ENCODE results near the gene PTX3.

PTX3 gene

DNA sequence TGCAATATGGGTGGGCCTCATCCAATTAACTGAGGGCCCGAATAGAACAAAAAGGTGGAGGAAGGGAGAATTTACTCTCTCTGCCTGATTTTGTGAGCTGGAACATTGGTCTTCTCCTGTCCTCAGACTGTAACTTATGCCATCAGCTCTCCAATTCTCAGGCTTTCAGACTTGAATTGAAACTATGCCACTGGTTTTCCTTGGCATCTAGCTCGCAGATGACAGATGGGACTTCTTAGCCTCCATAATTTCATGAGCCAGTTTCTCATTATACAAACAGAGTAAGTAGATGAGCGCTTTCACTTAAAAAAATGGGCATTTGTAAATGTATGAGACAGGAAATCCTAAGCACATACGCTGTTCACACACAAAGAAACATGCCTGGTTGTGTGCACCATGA lies 8.7 kb upstream of the PTX3 start:
- no peak for DNase-seq

DNA sequence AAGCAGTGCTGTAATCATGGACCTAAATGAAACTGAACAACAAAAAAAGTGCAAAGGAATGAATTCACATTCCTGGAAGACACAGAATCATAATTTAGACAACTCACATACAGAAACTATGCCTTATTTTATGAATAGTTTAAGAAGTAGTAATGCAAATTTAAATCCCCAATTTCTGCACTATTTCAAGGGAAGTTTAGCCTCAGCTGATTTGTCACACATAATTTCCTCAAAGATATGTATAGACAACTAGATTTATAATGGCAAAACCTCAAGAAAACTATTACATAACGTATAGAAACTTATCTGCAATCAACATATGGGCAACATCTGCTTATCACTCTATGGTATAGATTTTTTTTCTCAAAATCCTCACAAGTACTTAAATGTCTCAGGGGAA lies 7.8 kb upstream of the PTX3 start:
- no peak for DNase-seq

DNA sequence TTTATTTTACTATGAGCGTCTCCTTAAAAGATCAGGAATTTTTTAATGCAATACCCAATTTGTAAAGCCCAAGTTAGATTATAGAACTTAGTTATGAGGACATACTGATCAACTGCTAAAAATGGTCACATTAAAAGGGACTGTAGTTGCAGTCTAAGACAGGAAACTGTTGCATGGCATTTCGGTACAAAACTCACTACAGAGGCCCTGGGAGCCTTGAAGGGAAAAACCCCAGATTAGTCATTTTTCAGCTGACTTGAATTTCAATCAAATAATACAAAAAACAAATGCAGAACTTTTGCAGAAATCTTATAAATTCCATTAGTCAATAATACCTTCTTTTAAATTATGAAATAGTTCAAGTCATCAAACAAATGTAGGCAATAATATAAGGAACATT lies 6.9 kb upstream of the PTX3 start:
- no peak for DNase-seq

DNA sequence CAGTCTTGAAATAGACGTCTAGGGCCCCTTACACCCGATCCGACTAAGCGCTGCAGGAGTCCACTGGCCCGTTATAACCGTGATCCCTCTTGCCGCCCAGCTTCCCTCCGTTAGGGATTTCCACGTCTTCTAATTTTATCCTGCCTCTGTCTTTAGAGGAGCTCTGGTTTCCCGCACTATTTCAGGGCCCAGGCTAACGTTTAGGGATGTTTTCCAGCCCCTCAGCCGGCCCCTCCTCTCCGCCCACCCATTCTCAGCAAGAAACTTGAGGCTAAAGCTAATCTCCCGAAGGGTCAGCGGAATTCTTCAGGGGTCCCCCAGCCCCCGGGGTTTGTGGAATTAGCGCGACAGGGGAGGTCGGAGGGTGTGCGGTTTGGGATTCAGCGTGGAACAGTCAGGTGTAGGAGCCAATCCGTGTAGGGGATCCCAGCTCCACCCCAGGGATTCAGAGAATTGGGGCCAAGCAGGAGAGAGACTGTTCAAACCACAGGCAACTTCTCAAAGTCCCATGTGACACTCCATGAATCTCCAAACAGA lies 1.6 kb downstream of the PTX3 start:
- no peak for DNase-seq

DNA sequence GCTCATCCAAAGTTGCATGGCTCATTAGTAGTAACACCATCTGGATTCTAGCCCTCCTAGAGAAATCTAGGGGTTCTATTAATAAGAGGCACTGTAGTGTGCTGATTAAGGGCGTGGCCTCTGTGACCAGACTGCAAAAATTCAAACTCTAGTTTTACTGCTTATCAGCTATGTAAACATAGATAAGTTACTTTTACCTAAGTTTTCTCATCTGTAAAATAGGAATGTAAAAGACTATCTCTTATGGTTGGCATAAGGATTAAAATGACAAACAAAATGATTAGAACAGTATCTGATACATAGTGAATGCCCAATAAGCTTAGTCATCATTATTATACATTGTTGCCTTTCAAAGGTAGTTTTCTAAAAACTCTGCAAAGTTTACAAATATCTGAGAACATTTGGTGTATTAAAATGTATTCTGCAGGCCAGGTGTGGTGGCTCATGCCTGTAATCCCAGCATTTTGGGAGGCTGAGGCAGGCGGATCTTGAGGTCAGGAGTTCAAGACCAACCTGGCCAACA lies 4.5 kb downstream of the PTX3 start:
- DNase-seq: no peak

DNA sequence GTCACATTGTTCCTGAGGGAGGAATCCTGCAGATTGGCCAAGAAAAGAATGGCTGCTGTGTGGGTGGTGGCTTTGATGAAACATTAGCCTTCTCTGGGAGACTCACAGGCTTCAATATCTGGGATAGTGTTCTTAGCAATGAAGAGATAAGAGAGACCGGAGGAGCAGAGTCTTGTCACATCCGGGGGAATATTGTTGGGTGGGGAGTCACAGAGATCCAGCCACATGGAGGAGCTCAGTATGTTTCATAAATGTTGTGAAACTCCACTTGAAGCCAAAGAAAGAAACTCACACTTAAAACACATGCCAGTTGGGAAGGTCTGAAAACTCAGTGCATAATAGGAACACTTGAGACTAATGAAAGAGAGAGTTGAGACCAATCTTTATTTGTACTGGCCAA lies 6.1 kb downstream of the PTX3 start:
- DNase-seq: no peak

DNA sequence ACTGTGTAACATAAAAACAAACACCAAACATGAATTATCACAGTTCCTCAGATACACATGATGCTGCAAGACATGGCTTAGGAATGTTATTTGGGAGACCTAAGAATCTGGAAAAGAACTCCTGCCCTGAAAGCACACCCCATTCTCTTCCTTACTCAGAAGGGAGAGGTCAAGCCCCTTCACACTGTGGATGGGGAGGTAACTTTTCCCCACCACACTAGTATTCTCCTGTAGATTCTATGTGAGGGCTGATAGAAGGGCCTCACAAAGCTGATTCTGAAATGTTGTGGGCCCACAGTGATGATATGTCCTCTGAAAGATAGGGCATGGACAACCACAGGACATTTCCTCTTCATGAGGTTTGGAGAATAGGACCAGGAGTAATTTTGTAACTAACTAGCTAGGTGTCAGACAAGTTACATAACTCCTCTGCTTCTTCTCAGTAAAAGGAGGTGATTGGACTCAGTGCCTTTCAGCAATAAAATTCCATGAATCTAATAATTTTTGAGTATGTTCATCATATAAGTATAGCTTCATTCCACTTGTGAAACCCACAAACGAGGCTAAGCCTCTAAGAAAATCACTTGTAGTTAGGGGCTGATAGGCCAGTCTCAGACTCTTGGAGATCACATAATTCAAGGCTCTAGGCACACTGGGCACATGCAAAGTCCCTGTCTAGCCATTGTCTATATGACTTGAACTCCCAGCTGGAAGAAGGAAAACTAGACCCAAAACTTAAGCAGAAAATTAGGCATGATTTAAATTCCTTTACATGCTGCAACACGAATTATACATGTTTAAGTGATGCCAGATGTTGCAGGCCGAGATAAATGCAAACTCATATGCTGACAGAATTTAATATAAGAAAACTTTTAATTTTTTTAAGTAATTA lies 7.5 kb downstream of the PTX3 start:
- DNase-seq: no peak

DNA sequence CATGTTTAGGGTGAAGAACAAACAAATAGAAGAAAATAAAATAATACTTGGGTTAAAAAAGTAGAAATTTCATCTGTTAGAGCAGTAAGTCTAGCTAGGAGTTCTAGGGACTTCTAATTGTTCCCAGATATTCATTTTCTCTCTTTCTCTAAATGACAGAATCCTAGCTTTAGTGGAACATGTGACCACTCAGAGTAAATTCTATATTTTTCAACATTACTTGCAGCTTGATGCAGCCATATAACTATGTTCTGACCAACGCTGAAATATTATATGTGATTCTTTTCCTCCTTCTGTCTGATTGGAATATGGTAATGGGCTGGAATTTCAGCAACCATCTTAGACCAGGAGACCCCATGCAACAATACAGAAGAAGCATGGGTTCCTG lies 8.1 kb downstream of the PTX3 start:
- no peak for DNase-seq

DNA sequence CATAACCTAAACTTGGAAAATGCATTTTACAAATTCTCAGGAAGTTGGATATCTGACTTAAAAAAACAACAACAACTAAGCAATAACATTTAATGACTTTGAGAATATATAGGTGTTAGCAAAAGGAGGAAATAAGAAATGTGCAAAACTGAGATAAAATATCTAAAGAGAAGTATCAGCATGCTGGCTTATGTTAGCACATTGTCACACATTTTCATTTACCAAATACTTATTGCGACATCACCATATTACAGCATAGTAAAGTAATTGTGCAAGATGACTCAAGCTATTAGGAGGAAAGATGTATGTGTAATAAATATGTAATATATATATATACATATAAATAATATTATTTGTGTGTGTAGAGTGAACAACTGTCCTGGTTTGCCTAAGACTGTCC lies 9.2 kb downstream of the PTX3 start:
- no peak for DNase-seq

DNA sequence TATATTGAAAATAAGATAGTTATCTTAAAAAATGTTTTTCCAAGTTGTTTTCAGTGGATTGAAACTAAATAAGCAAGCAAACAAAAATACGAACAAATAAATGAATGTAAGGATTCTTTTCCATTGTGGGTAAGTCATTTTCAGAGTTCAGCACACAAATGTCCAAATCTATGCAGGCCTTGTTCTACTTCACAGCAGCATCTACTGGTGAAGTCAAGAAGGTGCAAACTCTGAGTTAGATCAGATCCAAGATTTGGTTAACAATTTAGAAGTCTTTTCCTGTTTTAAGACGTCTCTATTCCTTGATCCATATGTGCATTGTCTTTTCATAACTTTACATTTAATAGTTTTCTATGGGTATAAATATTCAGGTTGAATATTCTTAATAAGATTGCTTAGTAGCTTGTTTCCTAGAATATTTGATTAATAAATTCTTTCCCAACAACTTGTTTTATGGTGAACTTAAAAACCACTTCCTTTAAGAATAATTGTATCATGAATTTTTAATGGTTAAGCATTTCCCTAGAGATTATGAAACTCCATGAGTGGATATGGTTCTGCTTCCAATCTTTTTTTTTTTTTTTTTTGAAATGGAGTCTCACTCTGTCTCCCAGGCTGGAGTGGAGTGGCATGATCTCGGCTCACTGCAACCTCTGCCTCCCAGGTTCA lies 10.5 kb downstream of the PTX3 start:
- no peak for DNase-seq

DNA sequence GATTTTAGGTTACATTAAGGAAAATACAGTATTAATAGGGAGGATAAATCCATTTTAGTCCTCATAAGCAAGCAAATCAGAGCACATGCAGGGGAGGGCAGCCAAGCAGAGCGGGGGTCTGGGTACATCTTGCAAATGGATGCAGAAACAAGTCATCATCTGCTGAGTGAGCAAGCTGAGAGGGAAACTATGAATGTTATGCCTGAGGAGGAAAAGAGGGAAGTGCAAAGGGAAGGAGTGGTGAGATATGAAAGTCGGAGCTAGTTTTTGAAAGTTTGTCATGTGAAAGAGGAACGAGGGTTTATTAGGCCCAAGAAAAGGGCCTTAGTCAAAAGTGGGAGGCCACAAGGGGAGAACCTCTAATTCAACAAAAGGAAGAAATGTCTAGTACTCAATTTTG lies 15.4 kb downstream of the PTX3 start:
- DNase-seq: no peak

DNA sequence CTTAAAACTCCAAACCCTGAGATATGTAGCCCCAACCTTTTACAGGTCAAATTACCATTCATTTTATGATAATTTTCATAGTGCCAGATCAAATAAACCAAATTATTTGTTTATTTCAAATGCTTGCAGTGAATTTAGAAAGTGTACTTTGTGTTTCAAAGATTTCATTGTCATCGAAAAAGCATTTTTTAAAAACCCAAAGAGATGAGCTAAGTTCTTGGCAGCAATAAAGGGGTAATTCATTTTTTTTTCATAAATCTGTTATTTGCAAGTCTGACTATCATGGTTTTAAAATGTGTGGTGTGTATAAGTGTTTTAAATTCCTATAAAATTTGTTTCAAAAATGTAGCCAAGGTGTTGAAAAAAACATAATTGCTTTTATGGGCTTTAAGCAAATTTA lies 17.2 kb downstream of the PTX3 start:
- DNase-seq: no peak

DNA sequence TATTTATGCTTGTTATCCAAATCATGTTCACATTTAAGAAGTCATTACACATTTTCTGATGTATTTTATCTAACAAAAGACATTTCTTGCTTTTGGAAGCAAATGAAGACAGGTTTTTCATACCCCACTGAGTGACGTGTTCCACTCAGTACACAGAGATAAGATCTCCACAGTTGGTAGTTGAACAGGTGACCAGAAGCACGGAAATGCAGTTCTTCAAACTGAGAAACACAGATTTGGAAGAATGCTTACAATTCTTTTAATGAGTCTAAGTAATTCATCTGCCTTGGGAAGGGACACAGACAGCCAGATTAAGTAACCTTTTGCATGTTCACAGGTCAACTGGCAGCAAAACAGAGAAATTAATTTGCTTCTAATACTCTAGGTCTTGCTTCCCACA lies 23.1 kb downstream of the PTX3 start:
- DNase-seq: no peak

DNA sequence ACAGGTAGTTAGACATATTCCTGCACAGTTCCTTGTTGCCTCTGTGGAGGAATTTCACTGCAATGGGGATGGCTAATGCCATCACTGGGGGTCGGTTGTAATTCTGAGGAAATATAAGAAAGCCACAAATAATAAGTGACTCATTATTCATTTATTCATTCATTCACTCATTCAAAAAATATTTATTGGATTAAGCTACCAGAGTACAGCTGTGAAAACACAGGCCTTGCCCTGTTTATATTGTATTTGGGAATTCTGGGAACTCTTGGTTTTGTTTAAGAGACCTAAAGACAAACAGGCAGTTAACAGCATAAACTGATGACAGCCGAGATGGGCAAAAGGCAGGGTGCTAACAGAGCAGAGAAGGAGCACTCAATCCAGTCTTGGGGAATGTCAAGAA lies 23.6 kb downstream of the PTX3 start:
- no peak for DNase-seq

DNA sequence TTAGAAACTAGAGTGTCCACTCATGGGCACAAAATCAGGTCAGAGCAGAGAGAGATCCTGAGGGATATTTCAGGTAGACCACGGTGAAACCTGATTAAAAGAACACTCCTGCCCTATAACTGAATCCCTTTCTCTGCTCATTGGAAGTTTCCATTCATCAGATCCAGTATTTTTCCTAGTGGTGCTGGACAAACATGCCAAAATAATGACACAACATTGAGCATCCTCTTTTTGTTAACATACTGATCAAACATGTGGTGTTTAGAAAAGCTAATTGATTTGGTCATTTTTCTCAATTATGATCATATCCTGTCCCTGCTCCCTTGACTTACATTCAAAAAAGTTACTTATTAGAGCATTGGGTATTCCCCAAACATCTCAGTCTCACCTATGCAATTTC lies 27.2 kb downstream of the PTX3 start:
- DNase-seq: no peak

DNA sequence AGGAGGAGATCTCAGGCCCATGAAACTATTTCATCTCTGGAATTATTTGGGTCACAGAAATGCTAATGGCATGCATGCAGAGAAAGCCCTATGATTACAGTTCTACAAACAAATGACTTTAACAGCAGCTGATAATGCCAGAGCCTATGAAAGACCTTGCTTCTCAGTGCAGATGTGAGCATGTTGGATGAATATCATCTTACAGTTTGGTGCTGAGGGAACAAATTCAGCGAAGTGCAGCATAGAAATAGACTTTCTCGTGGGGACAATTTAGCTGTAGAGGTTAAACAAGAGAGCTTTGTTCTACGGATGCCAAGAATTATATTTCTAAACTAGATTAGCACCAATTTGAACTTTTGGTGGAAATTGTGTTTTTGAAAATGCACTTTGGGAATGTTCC lies 27.7 kb downstream of the PTX3 start:
- no peak for DNase-seq

DNA sequence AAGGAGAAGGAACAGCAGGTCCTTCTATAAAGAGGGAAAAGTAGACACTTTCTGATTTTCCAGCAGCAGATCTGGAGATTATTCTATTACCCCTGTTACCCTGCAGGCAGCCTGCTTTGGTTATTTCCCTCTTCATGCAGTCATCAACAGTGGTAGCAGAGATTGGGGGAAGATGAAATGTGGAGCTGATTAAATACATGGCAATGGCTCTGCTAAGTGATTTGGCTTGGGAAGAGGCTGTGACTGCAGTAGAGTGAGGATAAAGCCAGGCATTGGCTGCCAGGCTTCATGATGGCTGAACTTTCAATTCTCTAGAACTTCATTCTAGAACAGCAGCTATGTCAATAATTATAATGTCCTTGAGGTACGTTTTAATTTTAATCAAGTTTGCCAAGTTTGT lies 29.1 kb downstream of the PTX3 start:
- DNase-seq: no peak

DNA sequence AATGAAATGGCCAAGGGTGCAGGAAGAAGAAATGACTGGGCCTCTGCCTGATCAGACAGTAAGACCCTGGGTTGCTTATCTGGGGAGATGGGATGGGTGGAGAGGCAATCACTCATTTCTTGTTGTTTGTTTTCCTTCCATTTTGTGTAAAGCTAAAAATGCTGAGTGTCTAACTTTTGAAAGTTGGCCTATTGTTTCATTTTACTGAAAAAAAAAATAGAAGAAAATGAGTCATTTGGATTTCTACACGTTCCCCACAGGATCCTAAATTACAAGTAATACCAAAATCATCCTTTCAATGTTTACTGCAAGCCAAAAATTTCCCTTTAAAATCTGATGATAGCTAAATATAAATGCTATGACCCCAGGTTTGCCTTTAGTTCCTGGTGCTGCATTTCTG lies 30.6 kb downstream of the PTX3 start:
- DNase-seq: no peak

DNA sequence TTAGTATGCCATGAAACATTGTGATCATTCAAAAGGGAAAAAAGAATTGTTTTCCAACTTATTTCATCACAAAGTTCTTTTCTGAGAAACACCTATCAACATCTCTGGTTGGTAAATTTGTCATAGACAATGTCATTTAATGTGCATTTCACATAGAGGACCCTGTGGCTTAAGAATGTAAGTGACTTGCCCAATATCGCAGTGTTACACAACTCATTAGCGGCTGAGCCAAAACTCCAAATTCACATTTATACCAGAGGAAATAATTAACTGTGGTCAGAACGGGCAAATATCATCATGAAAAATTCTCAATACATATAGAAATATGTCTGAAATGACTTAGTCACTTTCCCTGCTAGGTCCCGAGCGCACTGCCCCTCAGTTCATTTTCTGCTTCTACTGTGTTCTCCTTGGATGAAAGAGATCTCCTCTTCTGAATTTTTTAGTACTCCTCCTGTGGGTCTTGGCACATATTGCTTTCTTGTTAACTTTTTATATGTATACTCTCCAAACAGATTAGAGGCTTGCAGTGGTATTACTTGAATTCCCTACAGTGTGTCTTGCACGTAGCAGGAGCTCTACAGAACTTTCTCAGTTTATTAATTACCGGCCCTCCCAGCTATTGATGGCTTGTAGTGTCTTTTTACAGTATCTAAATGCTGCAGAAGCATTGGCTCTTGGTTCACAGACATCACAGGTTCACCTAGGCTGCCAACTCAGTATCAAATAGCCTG lies 33.1 kb downstream of the PTX3 start:
- DNase-seq: no peak

DNA sequence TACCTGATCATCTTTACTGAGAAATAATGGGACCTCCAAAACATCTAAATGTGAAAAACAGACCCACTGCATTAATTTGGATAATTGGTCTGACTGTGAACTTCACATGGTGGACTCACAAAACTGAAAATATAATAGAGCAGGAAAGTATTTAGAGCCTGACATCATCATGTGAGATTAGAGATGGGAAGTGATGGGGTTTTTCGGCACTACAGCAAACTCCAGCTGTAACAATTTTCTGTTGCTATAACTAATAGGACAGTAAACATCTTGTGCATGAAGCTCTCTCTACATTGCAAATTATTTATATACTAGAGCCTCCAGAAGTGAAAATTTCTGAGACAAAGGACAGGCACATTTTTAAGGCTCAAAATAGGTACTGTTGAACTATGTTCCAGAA lies 34.4 kb downstream of the PTX3 start:
- no peak for DNase-seq

DNA sequence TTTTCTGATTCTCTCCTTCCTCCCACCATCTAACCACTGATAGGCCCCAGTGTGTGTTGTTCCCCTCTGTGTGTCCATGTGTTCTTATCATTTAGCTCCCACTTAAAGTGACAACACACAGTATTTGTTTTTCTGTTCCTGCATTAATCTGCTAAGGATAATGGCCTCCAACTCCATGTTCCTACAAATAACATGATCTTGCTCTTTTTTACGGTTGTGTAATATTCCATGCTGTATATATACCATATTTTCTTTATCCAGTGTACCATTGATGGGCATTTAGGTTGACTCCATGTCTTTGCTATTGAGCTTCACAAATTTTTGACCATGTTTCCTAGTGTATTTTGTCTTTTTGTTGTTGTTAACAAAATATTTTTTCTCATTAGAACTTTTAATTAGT lies 36.0 kb downstream of the PTX3 start:
- no peak for DNase-seq

DNA sequence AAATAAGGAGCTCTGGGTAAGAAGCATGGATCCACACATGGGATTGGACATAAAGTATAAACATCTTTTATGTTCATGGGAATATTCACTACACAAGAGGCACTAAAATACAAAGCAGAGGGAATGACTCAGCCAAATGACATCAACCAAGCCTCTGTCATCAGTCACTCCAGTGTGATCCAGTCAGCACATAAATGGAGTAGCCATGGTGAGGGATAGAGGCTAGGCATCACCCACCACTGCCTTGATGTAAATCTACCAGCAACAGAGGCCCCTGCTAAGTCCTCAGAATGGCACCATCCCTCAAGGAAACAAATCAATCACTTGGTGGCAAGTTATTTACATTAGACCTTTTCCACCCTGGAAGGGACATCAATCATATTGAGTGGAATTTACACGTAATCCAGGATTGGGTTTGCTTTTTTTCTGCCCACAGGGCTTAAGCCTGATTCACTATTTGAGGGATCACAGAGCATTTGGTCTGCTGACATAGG lies 39.3 kb downstream of the PTX3 start:
- DNase-seq: no peak

DNA sequence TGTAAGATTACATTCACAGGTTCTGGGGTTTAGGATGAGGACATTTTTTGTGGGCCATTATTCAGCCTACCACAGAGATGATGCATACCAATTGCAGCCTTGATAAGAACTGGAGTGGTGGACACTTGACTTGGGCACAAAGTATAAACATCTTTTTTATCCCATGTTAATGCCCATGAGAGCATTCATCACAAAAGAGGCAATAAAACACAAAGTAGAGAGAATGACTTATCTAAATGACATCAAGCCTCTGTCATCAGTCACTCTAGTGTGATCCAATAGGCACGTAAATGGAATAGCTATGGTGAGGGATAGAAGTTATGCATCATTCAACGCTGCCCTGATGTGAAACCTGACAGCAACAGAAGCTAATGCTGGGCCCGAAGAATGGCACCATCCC lies 40.8 kb downstream of the PTX3 start:
- no peak for DNase-seq

Data from activated CD4-positive, alpha-beta T cell treated with anti-CD3 and anti-CD28 coated beads, Interleukin-2, Interleukin-6, amounts not matched to agents 100 ng/mL and 50 ng/mL, durations not matched to agents 16 hours and 8 hours (primary cell).